ENCODE results near the gene ZNF770. TPM values are rescaled to one million over a fixed set of nuclear protein-coding genes. Genes with fewer than 3 reads are reported as not detected.

The ZNF770 gene
- polyA plus RNA-seq, 2 of the 4 experiments (the other 2 are of a cell fraction), result 24.9 to 46.2 TPM

- DNase-seq (ENCODE audit: low read depth in 1 of 2, low spot score in 1 of 2) (no peak), FAIRE-seq (peak; percentile 59), ATAC-seq (no peak)
- TF ChIP-seq NFE2L2 (conservative IDR thresholded peaks at IDR 0.05; ENCODE audit: low read length) (no peak), PBX3 (IDR thresholded peaks at IDR 0.05) (no peak), EHMT2 (IDR thresholded peaks at IDR 0.05; ENCODE audit: low read depth) (no peak), GATA3 (IDR thresholded peaks at IDR 0.05; ENCODE audit: borderline replicate concordance) (no peak), HMGXB4 (CRISPR knock-in tag; IDR thresholded peaks at IDR 0.05; ENCODE audit: borderline replicate concordance) (no peak), ZNF302 (CRISPR knock-in tag; IDR thresholded peaks at IDR 0.05) (no peak), JUN (IDR thresholded peaks at IDR 0.05) (no peak)
- no peak overlapping the region for H3K4me3 ChIP-seq
- 56% methylated on average over 2 of the region's 2 CpGs for WGBS (ENCODE audit: missing lambda C conversion rate)
- ChIA-PET CTCF (interaction anchor here (1.2 to 3.1 kb wide), 4 partner anchors 10 to 56 kb away, joined by 3 to 15 read pairs (median 4); partner anchors contain the start of gene ZNF770), POLR2A (interaction anchor here (0.7 to 4.9 kb wide), 2 partner anchors 11 to 20 kb away, joined by 3 to 32 read pairs; partner anchors contain the start of gene ZNF770)
- H3K27ac ChIP-seq, result no peak overlapping the region
- H3K9me3 ChIP-seq, result no peaks in the 10 kb centered on the region
- no peaks in the 10 kb centered on the region for H3K4me1 ChIP-seq
- H3K4me2 ChIP-seq, result no peak overlapping the region
Measured at GRCh38 chr15:34976743-34977142, 11.3 kb downstream of the ZNF770 start.

GRCh38 chr15:34976073-34976472 is 12.0 kb downstream of the ZNF770 start:
- no peak for FAIRE-seq
- WGBS (ENCODE audit: missing lambda C conversion rate), result 96% methylated on average over 2 of the region's 2 CpGs

GRCh38 chr15:34973512-34973911 is 14.6 kb downstream of the ZNF770 start:
- TF ChIP-seq USF2 (IDR thresholded peaks at IDR 0.05), result no peak
- TF ChIP-seq HMGXB4 (CRISPR knock-in tag; IDR thresholded peaks at IDR 0.05; ENCODE audit: borderline replicate concordance), result no peak
- TF ChIP-seq KDM5A (IDR thresholded peaks at IDR 0.05), result no peak
- no peak overlapping the region for H3K4me2 ChIP-seq
- ATAC-seq, result no peak
- no peak for DNase-seq (ENCODE audit: low read depth in 1 of 2, low spot score in 1 of 2)
- no peak overlapping the region for H3K4me3 ChIP-seq
- POLR2A ChIA-PET, result interaction anchor here (4.9 kb wide), 1 partner anchor 14 kb away, joined by 32 read pairs; the partner anchor contains the start of gene ZNF770
- H3K4me1 ChIP-seq, result peaks cover 2% of the 10 kb centered on the region; the same call in 1 of the 3 replicates
- no peaks in the 10 kb centered on the region for H3K9me3 ChIP-seq
- CTCF ChIA-PET, result interaction anchor here (1.4 to 3.1 kb wide), 3 partner anchors 10 to 105 kb away, joined by 4 to 15 read pairs (median 5); partner anchors contain the start of gene ZNF770
- no peak for FAIRE-seq
- no peak overlapping the region for H3K27ac ChIP-seq
- WGBS (ENCODE audit: missing lambda C conversion rate), result 46% methylated on average over 2 of the region's 2 CpGs

More at GRCh38 chr15:34976073-34976472, 12.0 kb downstream of the ZNF770 start:
- Histone ChIP-seq H3K4me1 (no peaks in the 10 kb centered on the region), H3K27ac (no peak overlapping the region), H3K4me3 (no peak overlapping the region), H3K9me3 (no peaks in the 10 kb centered on the region), H3K4me2 (no peak overlapping the region)
- TF ChIP-seq CEBPB (IDR thresholded peaks at IDR 0.05) (no peak), SMC3 (IDR thresholded peaks at IDR 0.05) (no peak), JUNB (IDR thresholded peaks at IDR 0.05) (no peak), MAZ (IDR thresholded peaks at IDR 0.05; ENCODE audit: borderline replicate concordance, low read depth, low read length) (no peak), ZFP36 (IDR thresholded peaks at IDR 0.05; ENCODE audit: borderline replicate concordance, partially characterized antibody) (no peak), NFE2L2 (conservative IDR thresholded peaks at IDR 0.05; ENCODE audit: low read length) (no peak), FOXS1 (CRISPR knock-in tag; IDR thresholded peaks at IDR 0.05) (no peak), CHD4 (IDR thresholded peaks at IDR 0.05; ENCODE audit: borderline replicate concordance) (no peak), ZSCAN20 (CRISPR knock-in tag; IDR thresholded peaks at IDR 0.05) (no peak), ESRRA (IDR thresholded peaks at IDR 0.05; ENCODE audit: borderline replicate concordance, low read length) (no peak), HOXB13 (CRISPR knock-in tag; IDR thresholded peaks at IDR 0.05; ENCODE audit: low read depth) (no peak)
- no peak for ATAC-seq
- ChIA-PET POLR2A (interaction anchor here (0.7 to 4.9 kb wide), 2 partner anchors 12 to 19 kb away, joined by 3 to 32 read pairs; partner anchors contain the start of gene ZNF770), CTCF (interaction anchor here (1.3 to 3.1 kb wide), 2 partner anchors 12 to 16 kb away, joined by 5 to 15 read pairs; partner anchors contain the start of gene ZNF770)
- no peak for DNase-seq (ENCODE audit: low read depth in 1 of 2, low spot score in 1 of 2)
